Lower leg skin (tissue), 4 donors: ENCODE data around the gene PRR14. TPM values are rescaled to one million over a fixed set of nuclear protein-coding genes. Genes with fewer than 3 reads are reported as not detected.

Experiments used
- DNase-seq, 2 donors: peaks; one replicate each; pipeline ENCODE4 v3.0.0-alpha.2; 2019; ENCODE audit warnings: low spot score in 2 of 2
- H3K4me3 ChIP-seq: fragments of 200-600 bp; sonication (generic); 2 replicates; pipeline ENCODE4 v1.5.1; 2017; ENCODE audit warnings: mild to moderate bottlenecking, low read depth; ENCODE audit not compliant: poor library complexity, severe bottlenecking
- POLR2A ChIP-seq, 2 donors: fragments of 450-650 bp; IDR thresholded peaks; one replicate each; pipeline ENCODE4 v1.6.1; 2016 to 2017; ENCODE audit warnings: antibody characterized with exemption in 2 of 2, mild to moderate bottlenecking in 1 of 2, moderate library complexity in 1 of 2
- WGBS, 2 donors: methylation state at CpG; one replicate each; pipeline ENCODE4 v1.1.5; 2018; 5-methylcytosine and 5-hydroxymethylcytosine counted together
- intact Hi-C: fragments of 100-400 bp; cut with DNase I; formaldehyde crosslinking; loops from one replicate; pipeline ENCODE4 v1.15.0; 2023; ENCODE audit warnings: low total_unique reads
- total RNA-seq, 4 donors: library from RNA; depleted of rRNA; stranded (reverse); fragments of >200 nt; gene quantifications; one replicate each; pipeline ENCODE4 v1.1.0, GENCODE V29; 2016
- TF ChIP-seq, protein P1 (sequence below), 3 donors: fragments of 450-650 bp; IDR thresholded peaks; one replicate each; pipeline ENCODE4 v1.5.1; 2016; ENCODE audit warnings: antibody characterized with exemption in 3 of 3, mild to moderate bottlenecking in 3 of 3, moderate library complexity in 2 of 3

PRR14 gene
- total RNA-seq, 4 donors from 2014 or later, result 23.8 to 67.5 (median 37.1) TPM

DNA sequence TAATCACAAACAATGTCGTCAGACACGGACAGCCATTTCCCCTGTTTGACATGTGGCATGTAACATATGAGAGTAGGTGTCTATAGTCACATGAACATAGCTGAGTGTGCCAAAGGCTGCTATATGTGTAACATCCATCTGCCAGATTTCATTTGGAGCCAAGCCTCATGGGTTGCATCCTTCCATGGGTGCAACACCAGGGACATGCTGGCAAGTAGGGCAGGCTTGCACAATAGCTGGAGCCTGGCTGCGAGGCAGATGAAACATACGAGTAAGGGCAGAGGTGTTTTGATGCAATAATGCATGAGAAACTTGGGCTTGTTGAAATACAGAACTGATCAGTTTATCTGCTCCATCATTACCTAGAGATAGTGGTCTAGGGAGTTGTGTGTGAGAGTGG lies 31.6 kb upstream of the PRR14 start:
- no peak for TF ChIP-seq POLR2A (IDR thresholded peaks at IDR 0.05)
- TF ChIP-seq, protein P1, sequence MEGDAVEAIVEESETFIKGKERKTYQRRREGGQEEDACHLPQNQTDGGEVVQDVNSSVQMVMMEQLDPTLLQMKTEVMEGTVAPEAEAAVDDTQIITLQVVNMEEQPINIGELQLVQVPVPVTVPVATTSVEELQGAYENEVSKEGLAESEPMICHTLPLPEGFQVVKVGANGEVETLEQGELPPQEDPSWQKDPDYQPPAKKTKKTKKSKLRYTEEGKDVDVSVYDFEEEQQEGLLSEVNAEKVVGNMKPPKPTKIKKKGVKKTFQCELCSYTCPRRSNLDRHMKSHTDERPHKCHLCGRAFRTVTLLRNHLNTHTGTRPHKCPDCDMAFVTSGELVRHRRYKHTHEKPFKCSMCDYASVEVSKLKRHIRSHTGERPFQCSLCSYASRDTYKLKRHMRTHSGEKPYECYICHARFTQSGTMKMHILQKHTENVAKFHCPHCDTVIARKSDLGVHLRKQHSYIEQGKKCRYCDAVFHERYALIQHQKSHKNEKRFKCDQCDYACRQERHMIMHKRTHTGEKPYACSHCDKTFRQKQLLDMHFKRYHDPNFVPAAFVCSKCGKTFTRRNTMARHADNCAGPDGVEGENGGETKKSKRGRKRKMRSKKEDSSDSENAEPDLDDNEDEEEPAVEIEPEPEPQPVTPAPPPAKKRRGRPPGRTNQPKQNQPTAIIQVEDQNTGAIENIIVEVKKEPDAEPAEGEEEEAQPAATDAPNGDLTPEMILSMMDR (IDR thresholded peaks at IDR 0.05), result no peak
- no peak for DNase-seq
- no peak overlapping the region for H3K4me3 ChIP-seq
- intact Hi-C loops, result no loop called here
- 49 to 65% methylated on average over 4 of the region's 4 CpGs for WGBS, 2 donors

DNA sequence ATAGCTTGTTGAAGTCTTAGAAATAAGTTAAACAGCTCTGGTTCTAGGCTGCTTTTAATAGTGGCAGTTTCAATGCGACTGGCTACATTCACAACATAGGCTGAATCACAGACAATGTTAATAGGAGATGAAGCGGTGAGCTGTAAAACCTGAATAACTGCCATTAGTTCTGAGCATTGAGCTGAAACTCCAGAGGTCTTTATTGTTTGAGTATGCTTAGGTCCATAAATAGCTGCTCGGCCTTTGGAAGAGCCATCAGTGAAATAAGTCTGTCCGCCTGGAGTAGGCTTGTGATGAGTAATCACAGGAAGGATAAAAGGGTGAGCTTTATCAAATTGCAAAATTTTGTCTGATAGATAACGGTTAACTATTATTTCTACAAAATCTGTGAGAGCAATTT lies 31.1 kb upstream of the PRR14 start:
- TF ChIP-seq, protein P1 (IDR thresholded peaks at IDR 0.05), result no peak
- no peak for TF ChIP-seq POLR2A (IDR thresholded peaks at IDR 0.05)
- no peak for DNase-seq
- 77 to 85% methylated on average over 5 of the region's 5 CpGs for WGBS, 2 donors
- no peak overlapping the region for H3K4me3 ChIP-seq
- intact Hi-C loops, result no loop called here

DNA sequence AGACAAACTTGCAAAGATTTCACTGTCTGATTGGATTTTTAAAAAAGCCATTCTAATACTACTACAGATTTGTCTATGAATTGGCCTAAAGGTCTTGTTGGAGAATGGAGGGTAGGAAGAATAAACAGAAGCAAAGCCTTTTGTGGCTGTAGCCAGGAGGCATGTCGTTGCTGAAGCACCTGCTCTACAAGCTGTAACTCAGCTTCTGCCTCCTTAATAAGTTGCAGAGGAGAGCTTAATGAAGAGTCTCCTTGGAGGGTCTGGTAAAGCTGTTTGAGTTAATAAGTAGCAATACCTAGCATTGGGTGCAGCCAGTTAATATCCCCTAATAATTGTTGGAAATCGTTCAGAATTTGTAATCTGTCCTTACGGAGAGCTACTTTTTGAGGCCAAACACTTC lies 30.6 kb upstream of the PRR14 start:
- 50 to 57% methylated on average over 3 of the region's 3 CpGs for WGBS, 2 donors
- intact Hi-C loops, result no loop called here
- no peak for TF ChIP-seq POLR2A (IDR thresholded peaks at IDR 0.05)
- TF ChIP-seq, protein P1 (IDR thresholded peaks at IDR 0.05), result no peak
- no peak for DNase-seq
- H3K4me3 ChIP-seq, result no peak overlapping the region

DNA sequence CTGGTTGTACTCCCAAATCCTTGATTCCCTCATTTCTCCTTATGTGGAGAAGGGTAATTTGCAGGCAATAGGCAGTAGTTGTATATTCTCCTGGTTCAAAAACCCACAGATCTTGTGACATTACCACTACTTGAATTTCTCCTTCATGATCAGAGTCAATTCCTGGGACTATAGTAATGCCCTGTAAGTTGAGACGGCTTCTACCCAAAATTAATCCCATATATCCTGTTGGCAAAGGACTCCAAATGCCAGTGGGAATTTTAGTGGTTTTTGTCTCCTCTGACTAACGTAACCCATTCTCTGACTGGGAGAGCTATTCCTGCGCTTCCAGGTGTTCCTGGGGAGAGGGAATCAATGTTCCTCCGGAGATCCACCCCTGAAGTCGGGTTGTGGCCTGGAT lies 29.0 kb upstream of the PRR14 start:
- no peak for TF ChIP-seq POLR2A (IDR thresholded peaks at IDR 0.05)
- TF ChIP-seq, protein P1 (IDR thresholded peaks at IDR 0.05), result no peak
- no peak overlapping the region for H3K4me3 ChIP-seq
- WGBS, 2 donors, result 59 to 63% methylated on average over 5 of the region's 5 CpGs
- intact Hi-C loops, result no loop called here
- no peak for DNase-seq

DNA sequence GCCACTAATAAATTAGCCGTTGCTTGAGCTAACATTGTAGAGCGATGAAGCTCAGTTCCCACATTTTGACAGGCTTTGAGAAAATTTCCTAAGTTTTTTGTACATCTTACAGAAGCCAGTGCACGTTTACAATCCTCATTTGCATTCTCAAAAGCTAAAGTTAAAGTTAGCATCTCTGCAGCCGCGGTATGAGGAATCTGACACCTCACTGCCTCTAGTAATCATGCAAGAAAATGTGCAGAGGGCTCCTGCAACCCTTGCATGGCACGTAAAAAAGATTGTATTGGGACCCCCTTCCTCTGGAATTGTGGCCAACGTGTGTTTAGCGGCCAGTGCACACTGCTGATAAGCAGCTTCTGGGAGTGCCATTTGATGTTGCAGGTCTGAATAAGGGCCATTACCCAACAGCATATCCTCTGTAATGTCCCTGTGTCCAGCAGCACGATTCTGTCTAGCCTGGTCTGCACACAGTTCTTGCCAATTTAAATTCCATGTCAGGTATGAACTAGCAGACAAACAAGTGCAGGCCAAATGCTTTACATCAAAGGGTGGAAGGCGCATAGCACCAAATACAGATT lies 28.2 kb upstream of the PRR14 start:
- intact Hi-C loops, result no loop called here
- TF ChIP-seq, protein P1 (IDR thresholded peaks at IDR 0.05), result no peak
- TF ChIP-seq POLR2A (IDR thresholded peaks at IDR 0.05), result no peak
- H3K4me3 ChIP-seq, result no peak overlapping the region
- DNase-seq, result no peak
- 55 to 59% methylated on average over 10 of the region's 10 CpGs for WGBS, 2 donors
